ENCODE results near the gene TBPL1.

DNA sequence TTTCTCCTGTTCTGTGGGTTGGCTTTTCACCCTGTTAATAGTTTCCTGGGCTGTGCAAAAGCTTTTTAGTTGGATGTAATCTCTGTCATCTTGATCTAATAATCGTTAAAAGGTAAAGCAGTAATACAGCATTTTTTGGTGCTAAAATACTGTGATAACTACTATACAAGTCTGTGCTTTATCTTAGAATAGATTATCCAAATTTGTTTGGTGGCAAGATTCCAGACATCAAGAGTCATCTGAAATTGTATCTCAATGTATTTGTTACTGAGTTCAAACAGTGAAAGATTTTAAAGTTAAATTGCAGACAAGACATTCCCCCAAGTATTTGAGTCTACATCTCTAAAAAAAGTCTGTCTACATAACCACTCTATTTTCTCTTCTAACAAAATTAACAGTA lies 18.8 kb downstream of the TBPL1 start:
- TF ChIP-seq, protein P1, sequence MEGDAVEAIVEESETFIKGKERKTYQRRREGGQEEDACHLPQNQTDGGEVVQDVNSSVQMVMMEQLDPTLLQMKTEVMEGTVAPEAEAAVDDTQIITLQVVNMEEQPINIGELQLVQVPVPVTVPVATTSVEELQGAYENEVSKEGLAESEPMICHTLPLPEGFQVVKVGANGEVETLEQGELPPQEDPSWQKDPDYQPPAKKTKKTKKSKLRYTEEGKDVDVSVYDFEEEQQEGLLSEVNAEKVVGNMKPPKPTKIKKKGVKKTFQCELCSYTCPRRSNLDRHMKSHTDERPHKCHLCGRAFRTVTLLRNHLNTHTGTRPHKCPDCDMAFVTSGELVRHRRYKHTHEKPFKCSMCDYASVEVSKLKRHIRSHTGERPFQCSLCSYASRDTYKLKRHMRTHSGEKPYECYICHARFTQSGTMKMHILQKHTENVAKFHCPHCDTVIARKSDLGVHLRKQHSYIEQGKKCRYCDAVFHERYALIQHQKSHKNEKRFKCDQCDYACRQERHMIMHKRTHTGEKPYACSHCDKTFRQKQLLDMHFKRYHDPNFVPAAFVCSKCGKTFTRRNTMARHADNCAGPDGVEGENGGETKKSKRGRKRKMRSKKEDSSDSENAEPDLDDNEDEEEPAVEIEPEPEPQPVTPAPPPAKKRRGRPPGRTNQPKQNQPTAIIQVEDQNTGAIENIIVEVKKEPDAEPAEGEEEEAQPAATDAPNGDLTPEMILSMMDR (IDR thresholded peaks at IDR 0.05): no peak
- no peak for TF ChIP-seq POLR2A (IDR thresholded peaks at IDR 0.05)
- TF ChIP-seq POLR2AphosphoS5 (IDR thresholded peaks at IDR 0.05): no peak
